Stimulated activated effector memory CD8-positive, alpha-beta T cell treated with anti-CD3 and anti-CD28 coated beads, Interleukin-12 subunit alpha, Interleukin-12 subunit beta, amount 100 ng/mL, for 72 hours (primary cell): ENCODE results near the gene EIF5.

Experiments used
- ATAC-seq: fragments of 150-1000 bp; cut with Tn5 transposase; 2 replicates; pipeline ENCODE4 v1.10.0; 2021
- DNase-seq, 2 donors: peaks; one replicate each; pipeline ENCODE4 v3.0.0; 2021 to 2022; ENCODE audit warnings: low spot score in 2 of 2
- H3K27ac Mint-ChIP-seq: one replicate; pipeline ENCODE4 v1.8.0; 2022; ENCODE audit warnings: mild to moderate bottlenecking, mixed read lengths
- H3K36me3 Mint-ChIP-seq: one replicate; pipeline ENCODE4 v1.8.0; 2022; ENCODE audit warnings: mild to moderate bottlenecking, mixed read lengths
- H3K4me1 Mint-ChIP-seq: one replicate; pipeline ENCODE4 v1.8.0; 2022; ENCODE audit warnings: mixed read lengths
- H3K4me3 Mint-ChIP-seq: one replicate; pipeline ENCODE4 v1.8.0; 2022; ENCODE audit warnings: mild to moderate bottlenecking, mixed read lengths
- H3K9me3 Mint-ChIP-seq: one replicate; pipeline ENCODE4 v1.8.0; 2022; ENCODE audit warnings: mixed read lengths

The EIF5 gene

DNA sequence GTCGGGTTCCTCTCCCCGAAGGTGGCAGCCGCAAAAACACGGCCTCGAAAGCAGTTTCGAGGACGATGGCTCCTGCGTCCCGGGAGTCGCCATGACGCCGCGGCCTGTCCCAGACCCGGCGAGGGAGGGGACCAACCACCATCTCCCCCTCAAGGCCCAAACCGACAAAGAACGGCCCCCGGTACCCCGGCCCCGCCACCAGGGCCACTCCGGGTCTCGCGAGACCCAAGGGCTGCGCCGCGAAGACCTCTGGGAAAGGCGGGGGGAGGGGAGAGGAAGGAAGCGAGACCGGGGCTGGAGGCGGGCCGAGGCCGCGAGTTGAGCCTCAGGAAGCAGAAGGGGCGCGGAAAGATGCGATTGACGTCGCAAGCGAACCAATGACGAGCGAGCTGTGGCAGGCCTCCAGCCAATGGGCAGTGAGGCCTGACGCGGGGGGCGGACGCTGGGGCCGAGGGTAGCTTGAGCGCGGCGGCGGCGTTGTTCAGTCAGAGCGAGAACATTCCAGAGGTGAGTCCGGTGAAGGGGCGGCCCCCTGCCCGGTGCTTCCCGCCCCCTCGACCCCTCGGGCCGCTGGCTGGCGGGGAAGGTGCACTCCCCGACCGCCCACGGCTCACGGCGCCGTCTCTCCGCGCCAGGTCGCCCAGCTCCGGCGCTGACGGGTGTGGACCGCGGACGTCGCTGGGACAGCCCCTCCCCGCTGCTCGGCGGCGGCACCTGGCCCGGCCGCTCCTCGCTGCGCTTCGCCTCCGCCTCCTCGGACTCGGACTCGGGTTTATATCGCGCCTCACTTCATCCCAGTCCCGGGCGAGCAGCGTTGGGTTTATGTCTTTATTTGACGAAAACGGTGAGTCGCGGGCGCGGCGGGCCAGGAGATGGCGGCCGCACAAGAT, at the start of gene EIF5:
TSS of gene EIF5 (plus strand) at position 484 of the 890 bp plus-strand sequence. CDS start 1,624 bp downstream, outside the sequence.
- DNase-seq (peak; percentile 97 to 99), ATAC-seq (peak; percentile 93)
- peak within 1 kb of the TSS; percentile 96 for H3K27ac Mint-ChIP-seq
- peaks cover 33% of the 10 kb centered on the region for H3K4me1 Mint-ChIP-seq
- no peaks in the 10 kb centered on the region for H3K9me3 Mint-ChIP-seq
- peak within 1 kb of the TSS; percentile 75 for H3K4me3 Mint-ChIP-seq
- H3K36me3 Mint-ChIP-seq: peaks cover 55% of the 10 kb centered on the region

DNA sequence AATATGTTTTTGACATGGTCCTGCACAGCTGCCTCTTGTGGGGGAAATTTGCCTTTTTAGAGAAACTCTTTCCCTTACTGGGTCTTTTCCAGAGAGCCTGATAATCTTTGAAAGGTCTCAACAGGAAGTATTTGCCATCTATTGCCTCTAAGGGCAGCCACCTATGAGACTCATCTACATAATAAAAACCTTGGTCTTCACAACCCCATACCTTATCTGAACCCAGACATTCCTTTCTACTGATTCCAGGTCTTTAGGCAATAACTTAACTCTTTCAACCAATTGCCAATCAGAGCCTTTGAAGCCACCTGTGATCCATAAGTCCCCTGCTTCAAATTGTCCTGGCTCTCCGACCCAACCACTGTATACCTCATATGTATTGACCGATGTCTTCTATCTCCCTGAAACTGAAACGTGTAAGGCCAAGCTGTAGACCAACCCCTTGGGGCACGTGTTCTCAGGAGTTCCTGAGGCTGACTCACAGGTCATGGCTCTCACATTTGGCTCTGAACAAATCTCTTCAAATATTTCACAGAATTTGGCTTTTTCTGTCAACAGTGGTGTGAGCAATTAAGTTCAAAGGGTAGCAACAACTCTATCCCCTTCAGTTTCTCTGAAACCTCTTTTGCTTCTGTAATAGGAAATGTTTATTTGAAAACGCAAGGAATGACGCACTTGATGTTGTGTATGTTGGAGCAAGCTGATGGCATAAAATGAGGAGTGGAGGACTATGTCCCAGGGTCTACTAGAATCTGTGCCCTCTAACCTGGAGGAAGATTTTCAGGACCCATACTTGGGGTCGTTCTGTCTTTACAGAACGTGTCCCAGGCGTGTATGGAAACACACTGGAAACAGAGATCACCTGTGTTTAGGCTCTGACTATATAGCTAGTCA, 49.2 kb upstream of the EIF5 start:
- no peaks in the 10 kb centered on the region for H3K9me3 Mint-ChIP-seq
- no peak overlapping the region for H3K27ac Mint-ChIP-seq
- DNase-seq (no peak), ATAC-seq (no peak)
- no peaks in the 10 kb centered on the region for H3K36me3 Mint-ChIP-seq
- no peaks in the 10 kb centered on the region for H3K4me1 Mint-ChIP-seq
- no peak overlapping the region for H3K4me3 Mint-ChIP-seq

DNA sequence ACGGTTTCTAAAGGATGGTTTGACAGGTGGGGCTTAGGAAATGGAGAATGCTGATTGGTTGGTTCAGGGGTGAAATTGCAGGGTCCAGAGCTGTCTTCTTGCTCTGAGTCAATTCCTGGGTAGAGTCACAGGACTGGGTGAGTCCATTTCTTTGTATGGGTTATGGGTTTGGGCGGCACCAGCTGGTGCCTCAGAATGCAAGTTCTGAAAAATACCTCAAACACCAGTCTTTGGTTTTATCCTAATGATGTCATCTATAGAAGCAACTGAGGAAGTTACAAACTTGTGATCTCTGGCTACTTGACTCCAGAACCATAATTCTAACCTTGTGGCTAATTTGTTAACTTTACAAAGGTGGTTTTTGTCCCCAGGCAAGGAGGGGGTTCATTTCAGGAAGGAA, 47.6 kb upstream of the EIF5 start:
- DNase-seq (no peak), ATAC-seq (no peak)
- no peaks in the 10 kb centered on the region for H3K4me1 Mint-ChIP-seq
- H3K4me3 Mint-ChIP-seq: no peak overlapping the region
- H3K36me3 Mint-ChIP-seq: no peaks in the 10 kb centered on the region
- H3K27ac Mint-ChIP-seq: no peak overlapping the region
- H3K9me3 Mint-ChIP-seq: no peaks in the 10 kb centered on the region

DNA sequence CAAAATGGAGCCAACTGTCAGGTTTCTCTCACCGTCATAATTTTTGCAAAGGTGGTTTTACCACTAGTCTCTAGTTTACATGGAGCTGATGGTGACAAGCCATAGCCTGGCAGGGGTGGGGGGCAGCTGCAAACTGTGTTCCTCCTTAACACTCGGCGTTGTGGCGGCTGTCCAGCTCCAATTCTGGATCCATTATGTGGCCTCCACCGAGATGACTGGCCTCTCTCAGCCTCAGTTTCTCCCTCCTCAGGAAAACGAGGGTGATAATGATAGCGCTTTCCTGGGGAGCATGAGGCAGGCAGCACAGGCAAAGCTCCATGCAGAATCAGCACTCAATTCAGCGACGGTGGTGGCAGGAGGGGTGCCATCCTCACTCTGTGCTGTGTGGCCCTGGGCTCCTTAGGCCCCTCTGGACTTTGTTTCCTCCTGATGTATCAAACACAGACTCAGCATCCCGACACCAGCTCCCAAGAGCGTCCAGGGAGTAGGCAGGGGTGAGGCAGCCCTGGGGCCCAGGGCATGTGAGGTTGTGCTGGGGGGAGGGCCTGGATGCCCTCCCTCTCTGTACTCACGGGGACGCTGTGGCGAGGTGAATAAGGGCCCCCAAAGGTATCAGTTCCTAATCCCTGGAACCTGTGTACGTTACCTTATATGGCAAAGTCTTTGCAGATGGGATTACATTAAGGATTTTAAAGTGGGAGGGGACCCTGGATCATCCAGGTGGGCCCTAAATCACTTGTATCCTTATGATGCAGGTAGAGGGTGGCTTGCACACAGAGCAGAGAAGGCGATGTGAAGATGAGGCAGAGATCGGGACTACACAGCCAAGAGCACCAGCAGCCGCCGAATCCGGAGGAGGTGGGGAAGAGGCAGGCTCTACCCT, 46.8 kb upstream of the EIF5 start:
- Mint-ChIP-seq H3K4me1 (peaks cover under 1% of the 10 kb centered on the region), H3K36me3 (no peaks in the 10 kb centered on the region), H3K9me3 (no peaks in the 10 kb centered on the region), H3K4me3 (no peak overlapping the region), H3K27ac (no peak overlapping the region)
- DNase-seq: no peak
- ATAC-seq: no peak

DNA sequence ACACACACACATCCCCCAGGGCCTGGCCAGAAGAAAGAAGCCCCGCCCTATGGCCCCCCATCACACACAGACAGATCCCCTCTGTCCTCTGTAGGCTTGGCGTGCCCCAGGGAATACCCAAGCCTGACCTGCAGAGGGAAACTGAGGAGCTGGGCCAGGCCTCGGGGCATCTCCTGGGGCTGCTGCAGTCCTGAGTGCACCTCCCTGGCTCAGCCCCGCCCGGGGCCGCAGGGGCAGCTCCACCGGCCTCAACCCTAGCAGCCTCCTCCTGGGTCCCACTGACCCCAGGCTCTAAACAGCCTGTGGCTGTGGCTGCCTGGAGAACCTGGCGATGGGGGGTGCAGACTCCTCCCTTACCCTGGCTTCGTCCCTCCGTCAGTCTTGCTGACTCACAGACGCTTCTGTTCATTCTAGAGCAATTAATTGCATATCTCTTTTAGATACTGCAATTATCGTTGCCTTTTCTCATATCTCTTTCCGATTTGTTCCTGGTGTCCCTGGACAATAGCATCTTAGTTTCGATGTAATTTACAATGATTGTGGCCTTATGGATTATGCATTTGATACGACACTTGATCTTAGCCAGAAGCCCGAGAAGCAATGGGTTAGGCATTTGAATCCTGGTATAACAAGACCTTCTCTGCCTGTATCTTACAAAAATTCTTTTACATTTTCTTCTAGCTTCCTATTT, 45.8 kb upstream of the EIF5 start:
- H3K27ac Mint-ChIP-seq: no peak overlapping the region
- no peaks in the 10 kb centered on the region for H3K9me3 Mint-ChIP-seq
- H3K4me1 Mint-ChIP-seq: peaks cover 8% of the 10 kb centered on the region

DNA sequence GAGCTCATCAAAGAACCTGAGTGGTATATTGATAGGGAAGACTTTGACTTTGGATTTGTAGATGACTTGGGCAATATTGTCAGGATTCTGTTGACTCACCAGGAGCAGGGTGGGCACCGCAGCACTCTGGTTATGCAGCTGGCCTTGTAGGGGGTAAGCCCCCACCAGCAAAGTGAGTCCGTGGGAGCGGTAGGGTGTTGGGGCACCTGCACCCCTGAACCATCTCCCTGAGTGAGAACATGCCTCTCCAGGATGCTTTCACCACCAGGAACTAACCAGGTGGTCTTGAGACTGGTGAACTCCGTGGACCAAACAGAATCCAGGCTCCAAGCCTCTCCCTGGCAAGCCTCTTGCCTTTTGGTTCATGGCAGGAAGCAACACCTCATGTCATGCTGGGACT, 44.0 kb upstream of the EIF5 start:
- no peaks in the 10 kb centered on the region for H3K9me3 Mint-ChIP-seq
- no peak for DNase-seq
- no peaks in the 10 kb centered on the region for H3K36me3 Mint-ChIP-seq
- H3K4me3 Mint-ChIP-seq: no peak overlapping the region
- peaks cover 8% of the 10 kb centered on the region for H3K4me1 Mint-ChIP-seq
- ATAC-seq: no peak
- H3K27ac Mint-ChIP-seq: no peak overlapping the region

More for the DNA sequence above, 45.8 kb upstream of the EIF5 start:
- Mint-ChIP-seq H3K4me3 (no peak overlapping the region), H3K36me3 (no peaks in the 10 kb centered on the region)
- ATAC-seq (no peak), DNase-seq (no peak)

DNA sequence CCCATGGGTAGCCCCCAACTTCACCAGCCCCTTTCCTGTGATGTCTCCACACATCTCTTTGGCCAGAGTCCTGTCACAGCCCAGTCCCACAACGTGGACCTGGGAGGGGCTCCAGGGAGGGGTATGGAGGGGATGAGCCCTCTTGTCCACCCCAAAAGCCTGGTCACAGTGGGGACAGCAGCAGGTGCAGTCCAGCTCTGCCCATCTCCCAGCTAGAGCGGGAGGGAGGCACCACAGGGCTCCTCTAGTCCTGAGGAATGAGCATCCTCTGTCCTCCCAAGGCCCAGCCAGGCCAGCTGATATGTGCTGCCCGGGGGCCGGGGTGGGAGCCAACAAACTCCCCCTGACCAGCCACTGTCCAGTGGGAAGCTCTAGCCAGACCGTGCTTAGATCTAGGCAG, 43.5 kb upstream of the EIF5 start:
- Mint-ChIP-seq H3K9me3 (no peaks in the 10 kb centered on the region), H3K36me3 (no peaks in the 10 kb centered on the region), H3K4me3 (no peak overlapping the region), H3K27ac (no peak overlapping the region), H3K4me1 (peaks cover 8% of the 10 kb centered on the region)
- ATAC-seq (no peak), DNase-seq (no peak)

DNA sequence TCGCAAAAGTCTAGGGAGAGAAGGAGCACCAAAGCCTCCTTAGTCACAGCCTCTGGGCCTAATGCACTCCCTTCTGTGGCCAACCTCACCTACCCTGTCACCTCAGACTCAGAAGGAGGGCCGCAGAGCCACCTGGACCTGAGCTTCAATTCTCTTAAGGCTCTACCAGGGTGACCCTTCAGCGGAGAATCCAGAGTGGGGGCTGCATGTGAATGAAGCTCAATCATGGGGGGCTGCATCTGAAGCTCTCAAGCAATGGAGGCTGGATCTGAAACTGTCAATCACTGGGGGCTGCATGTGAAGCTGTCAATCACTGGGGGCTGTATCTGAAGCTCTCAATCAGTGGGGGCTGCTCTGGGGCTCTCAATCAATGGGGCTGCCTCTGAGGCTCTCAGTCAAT, 43.1 kb upstream of the EIF5 start:
- ATAC-seq (no peak), DNase-seq (no peak)
- Mint-ChIP-seq H3K9me3 (no peaks in the 10 kb centered on the region), H3K4me1 (peaks cover 8% of the 10 kb centered on the region), H3K27ac (no peak overlapping the region), H3K4me3 (no peak overlapping the region), H3K36me3 (no peaks in the 10 kb centered on the region)

DNA sequence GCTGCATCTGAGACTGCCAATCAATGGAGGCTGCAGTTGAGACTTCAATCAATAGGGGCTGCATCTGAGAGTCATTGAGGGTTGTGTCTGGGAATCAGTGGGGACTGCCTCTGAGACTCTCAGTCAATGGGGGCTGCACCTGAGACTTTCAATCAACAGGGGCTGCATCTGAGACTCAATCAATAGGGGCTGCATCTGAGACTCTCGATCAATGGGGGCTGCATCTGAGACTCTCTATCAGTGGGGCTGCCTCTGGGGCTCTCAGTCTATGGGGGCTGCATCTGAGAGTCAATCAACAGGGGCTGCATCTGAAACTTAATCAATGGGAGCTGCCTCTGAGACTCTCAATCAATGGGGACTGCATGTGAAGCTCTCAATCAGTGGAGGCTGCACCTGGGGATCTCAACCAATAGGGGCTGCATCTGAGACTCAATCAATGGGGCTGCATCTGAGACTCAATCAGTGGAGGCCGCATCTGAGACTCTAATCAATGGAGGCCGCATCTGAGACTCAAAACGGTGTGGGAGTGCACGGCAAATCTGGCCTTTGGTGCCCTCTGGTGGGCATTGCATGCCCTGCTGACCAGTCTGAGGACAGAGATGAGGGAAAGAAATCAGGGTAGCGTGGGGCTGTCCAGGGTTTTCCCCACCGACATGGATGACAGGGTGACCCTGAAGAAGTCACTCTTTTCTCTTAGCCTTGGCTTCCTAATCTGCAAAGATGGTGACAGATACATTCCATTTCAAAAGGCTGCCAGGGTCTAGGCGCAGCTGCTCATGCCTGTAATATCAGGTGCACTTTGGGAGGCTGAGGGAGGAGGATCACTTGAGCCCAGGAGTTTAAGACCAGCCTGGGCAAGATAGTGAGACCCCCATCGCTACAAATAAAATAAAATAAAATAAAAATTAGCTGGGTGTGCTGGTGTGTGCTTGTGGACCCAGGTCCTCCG, 41.3 kb upstream of the EIF5 start:
- peaks cover 8% of the 10 kb centered on the region for H3K4me1 Mint-ChIP-seq

DNA sequence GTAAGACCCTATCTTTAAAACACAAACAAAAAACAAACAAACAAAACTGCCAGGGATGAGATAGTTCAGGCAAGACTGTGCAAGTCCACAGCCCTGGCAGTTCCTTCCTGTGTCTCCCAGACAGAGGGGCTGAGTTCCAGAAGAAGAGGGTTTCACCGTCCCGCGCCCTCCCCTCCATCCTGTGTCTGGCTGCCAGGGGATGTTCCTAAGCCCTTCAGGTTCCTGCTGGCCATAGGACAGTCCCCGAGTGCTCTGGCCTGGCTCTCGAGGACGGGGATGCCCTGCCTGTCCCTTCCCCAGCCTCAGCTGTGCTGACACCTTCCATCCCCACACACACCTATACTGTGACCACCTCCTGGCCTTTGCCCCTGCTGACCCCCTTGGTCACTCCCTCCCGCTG, 40.6 kb upstream of the EIF5 start:
- H3K27ac Mint-ChIP-seq: no peak overlapping the region
- H3K36me3 Mint-ChIP-seq: no peaks in the 10 kb centered on the region
- H3K4me3 Mint-ChIP-seq: no peak overlapping the region
- DNase-seq (no peak), ATAC-seq (no peak)
- H3K9me3 Mint-ChIP-seq: no peaks in the 10 kb centered on the region
- H3K4me1 Mint-ChIP-seq: peaks cover 8% of the 10 kb centered on the region

More for the DNA sequence above, 41.3 kb upstream of the EIF5 start:
- H3K27ac Mint-ChIP-seq: no peak overlapping the region
- no peaks in the 10 kb centered on the region for H3K9me3 Mint-ChIP-seq
- H3K36me3 Mint-ChIP-seq: no peaks in the 10 kb centered on the region
- DNase-seq (peak; percentile 72 to 87), ATAC-seq (peak; percentile 89)
- no peak overlapping the region for H3K4me3 Mint-ChIP-seq

DNA sequence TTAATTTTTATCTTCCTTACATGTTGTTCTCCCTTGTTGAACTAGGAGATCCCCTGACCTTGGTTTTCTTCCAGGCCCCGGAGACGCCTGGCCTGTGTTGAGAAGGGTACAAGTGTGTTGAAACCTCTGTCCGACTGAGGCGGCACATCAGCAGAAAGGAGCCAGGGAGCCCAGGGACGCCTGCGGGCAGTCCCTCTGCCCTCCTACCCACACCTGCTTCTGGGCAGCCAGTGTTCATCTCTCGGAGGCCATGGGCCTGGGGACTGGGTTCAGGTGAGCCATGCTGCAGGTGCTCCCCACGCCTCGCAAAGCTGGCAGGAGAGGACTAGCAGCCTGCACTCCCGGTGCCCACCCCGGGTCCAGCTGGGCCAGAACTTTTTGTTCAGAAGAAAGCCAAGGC, 39.9 kb upstream of the EIF5 start:
- DNase-seq (no peak), ATAC-seq (no peak)
- H3K4me1 Mint-ChIP-seq: peaks cover 8% of the 10 kb centered on the region
- no peak overlapping the region for H3K4me3 Mint-ChIP-seq
- H3K9me3 Mint-ChIP-seq: no peaks in the 10 kb centered on the region
- no peak overlapping the region for H3K27ac Mint-ChIP-seq
- H3K36me3 Mint-ChIP-seq: no peaks in the 10 kb centered on the region

DNA sequence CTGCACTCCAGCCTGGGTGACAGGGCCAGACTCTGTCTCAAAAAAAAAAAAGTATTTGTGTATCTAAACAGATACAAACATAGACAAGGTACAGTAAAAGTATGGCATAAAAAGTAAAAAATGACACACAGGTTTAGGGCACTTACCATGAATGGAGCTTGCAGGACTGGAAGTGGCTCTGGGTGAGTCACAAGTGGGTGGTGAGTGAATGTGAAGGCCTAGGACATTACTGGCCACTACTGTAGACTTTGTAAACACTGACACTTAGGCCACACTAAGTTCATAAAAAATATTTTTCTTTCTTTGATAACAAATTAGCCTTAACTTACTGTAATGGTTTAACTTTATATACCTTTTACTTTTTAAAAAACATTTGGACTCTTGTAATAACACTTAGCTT, 38.0 kb upstream of the EIF5 start:
- ATAC-seq (no peak), DNase-seq (no peak)
- Mint-ChIP-seq H3K4me3 (no peak overlapping the region), H3K9me3 (no peaks in the 10 kb centered on the region), H3K27ac (no peak overlapping the region), H3K36me3 (no peaks in the 10 kb centered on the region), H3K4me1 (peaks cover 8% of the 10 kb centered on the region)

DNA sequence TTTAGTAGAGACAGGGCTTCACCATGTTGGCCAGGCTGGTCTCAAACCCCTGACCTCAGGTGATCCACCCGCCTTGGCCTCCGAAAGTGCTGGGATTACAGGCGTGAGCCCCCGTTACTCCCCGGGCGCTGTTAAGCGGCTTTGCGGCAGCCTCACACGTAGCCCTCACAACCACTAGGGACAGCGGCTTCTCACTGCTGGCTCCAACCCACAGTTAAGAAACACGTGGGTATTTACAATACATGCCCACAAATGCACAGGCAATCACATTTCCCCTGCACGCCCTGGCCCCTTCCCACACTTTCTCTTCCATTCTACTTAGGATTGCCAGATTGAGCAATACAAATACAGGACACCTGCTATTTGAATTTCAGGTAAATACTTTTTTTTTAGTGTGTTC, 37.0 kb upstream of the EIF5 start:
- DNase-seq (no peak), ATAC-seq (no peak)
- Mint-ChIP-seq H3K27ac (no peak overlapping the region), H3K9me3 (no peaks in the 10 kb centered on the region), H3K36me3 (no peaks in the 10 kb centered on the region), H3K4me3 (no peak overlapping the region), H3K4me1 (peaks cover 8% of the 10 kb centered on the region)

DNA sequence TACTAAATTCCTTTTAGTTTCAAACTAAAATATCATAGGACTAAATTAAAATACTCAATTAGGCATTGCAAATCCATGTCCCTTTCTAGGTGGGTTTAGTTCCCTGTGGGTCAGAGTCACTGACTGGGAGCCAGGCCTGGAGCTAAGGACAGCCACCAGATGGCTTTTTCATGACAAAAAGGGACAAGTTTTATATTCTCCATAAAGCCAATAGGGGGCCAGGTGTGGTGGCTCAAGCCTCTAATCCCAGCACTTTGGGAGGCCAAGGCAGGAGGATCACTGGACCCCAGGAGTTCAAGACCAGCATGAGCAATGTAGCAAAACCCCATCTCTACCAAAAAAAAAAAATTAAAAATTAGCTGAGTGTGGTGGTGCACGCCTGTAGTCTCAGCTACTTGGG, 35.4 kb upstream of the EIF5 start:
- H3K36me3 Mint-ChIP-seq: no peaks in the 10 kb centered on the region
- H3K4me1 Mint-ChIP-seq: no peaks in the 10 kb centered on the region
- ATAC-seq (no peak), DNase-seq (no peak)
- H3K9me3 Mint-ChIP-seq: no peaks in the 10 kb centered on the region
- H3K27ac Mint-ChIP-seq: no peak overlapping the region
- H3K4me3 Mint-ChIP-seq: no peak overlapping the region
